ENCODE results near the gene PPP2R3B.
A peak's percentile ranks its signal among the peaks of the same experiment; 100 is the strongest.

The PPP2R3B gene

DNA sequence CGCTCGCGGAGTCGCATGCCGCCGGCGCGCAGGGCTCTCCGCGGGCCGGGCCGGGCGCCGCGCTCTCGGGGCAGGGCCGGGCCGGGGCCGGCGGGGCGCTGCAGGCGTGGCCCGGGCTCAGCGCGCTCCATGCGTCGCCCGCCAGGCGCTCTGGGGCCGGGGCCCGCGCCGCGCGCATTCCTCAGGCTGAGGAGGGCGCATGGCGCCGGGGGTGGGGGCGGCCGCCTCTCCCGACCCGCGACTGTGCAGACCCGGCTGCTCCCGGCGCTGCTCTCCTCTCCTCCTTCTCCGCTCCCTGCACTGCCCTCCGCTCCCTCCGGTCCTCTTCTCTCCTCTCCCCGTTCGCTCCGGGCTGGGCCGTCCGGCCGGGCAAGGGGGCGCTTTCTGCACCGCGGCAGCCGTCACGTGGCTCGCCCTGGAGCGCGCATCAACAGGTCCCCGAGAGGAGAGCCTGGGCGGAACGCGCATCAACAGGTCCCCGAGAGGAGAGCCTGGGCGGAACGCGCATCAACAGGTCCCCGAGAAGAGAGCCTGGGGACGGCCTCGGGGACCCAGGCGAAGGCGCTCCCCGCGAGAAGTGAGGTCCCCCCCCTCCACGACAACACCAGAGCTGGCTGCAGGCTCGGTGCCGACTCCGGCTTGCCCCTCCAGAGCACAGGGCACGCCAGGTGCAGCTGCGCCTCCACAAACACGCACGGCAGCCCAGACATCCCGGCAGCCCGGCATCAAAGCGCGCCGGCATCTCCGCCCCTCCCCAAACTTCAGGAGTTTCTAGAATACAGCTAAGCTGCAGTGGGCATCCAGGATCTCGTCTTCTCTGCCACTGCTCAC lies 12.9 kb downstream of the PPP2R3B start:
- peak overlapping the region; percentile 57 for H3K4me3 ChIP-seq (ENCODE audit: low read length)
- TF ChIP-seq, protein P1, sequence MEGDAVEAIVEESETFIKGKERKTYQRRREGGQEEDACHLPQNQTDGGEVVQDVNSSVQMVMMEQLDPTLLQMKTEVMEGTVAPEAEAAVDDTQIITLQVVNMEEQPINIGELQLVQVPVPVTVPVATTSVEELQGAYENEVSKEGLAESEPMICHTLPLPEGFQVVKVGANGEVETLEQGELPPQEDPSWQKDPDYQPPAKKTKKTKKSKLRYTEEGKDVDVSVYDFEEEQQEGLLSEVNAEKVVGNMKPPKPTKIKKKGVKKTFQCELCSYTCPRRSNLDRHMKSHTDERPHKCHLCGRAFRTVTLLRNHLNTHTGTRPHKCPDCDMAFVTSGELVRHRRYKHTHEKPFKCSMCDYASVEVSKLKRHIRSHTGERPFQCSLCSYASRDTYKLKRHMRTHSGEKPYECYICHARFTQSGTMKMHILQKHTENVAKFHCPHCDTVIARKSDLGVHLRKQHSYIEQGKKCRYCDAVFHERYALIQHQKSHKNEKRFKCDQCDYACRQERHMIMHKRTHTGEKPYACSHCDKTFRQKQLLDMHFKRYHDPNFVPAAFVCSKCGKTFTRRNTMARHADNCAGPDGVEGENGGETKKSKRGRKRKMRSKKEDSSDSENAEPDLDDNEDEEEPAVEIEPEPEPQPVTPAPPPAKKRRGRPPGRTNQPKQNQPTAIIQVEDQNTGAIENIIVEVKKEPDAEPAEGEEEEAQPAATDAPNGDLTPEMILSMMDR (conservative IDR thresholded peaks at IDR 0.05; ENCODE audit: low read length) = no peak
- DNase-seq (ENCODE audit: low read depth) = peak; percentile 30

DNA sequence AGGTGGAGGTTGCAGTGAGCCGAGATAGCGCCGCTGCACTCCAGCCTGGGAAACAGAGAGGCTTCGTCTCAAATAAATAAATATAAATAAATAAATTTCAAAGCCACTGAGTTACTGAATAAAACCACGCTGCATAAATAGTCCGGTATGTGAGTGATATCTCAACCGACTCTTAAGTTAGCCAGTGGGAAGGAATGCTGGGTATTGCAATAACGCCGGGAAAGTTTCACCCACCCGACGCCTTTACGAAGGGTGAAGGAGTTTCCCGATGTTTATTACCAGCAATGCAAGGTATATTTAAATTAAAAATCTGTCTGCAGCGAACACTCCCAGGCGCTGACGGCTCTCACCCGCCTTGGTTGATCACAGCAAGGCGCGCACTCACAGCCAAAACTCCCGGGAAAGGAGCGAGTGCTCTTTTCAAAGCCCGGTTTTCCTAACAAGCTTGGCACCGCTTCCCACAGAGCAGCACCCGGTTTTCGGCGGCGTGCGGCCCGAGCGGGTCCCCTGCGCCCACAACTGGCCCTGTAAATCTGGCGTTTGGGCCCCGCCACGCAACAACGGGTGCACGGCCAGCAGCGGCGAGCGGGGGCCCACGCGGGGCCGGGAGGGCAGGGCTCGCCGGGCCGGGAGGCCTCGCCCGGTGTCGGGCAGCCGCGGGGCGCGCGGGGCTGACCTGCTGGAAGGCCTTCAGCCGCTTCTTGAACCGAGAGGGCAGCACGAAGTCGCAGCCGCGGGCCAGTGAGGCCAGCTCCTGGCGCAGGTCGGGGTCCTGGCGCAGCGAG lies 13.7 kb downstream of the PPP2R3B start:
- peak overlapping the region; percentile 54 for H3K4me3 ChIP-seq (ENCODE audit: low read length)
- DNase-seq (ENCODE audit: low read depth) = peak; percentile 52
- TF ChIP-seq, protein P1 (conservative IDR thresholded peaks at IDR 0.05; ENCODE audit: low read length) = no peak

DNA sequence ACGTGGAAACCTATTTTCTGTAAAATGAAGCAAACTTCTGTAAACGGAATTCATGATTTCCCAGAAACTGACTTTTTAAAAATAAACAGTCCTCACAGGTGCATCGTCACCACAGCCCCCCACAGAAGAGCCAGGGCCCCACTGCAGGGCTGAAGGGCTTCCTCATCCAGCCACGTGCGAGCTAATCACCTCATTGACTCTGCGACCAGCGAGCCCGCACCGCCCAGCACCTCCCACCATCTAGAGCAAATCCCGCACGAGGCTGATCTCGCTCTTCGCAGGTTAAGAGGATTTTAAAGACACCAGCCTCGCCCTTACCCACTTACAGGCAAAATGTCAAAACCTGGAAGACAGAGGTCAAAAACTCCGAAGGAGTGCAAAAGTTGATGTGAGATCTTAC lies 14.8 kb downstream of the PPP2R3B start:
- no peak overlapping the region for H3K4me3 ChIP-seq (ENCODE audit: low read length)
- no peak for DNase-seq (ENCODE audit: low read depth)
- TF ChIP-seq, protein P1 (conservative IDR thresholded peaks at IDR 0.05; ENCODE audit: low read length) = no peak

DNA sequence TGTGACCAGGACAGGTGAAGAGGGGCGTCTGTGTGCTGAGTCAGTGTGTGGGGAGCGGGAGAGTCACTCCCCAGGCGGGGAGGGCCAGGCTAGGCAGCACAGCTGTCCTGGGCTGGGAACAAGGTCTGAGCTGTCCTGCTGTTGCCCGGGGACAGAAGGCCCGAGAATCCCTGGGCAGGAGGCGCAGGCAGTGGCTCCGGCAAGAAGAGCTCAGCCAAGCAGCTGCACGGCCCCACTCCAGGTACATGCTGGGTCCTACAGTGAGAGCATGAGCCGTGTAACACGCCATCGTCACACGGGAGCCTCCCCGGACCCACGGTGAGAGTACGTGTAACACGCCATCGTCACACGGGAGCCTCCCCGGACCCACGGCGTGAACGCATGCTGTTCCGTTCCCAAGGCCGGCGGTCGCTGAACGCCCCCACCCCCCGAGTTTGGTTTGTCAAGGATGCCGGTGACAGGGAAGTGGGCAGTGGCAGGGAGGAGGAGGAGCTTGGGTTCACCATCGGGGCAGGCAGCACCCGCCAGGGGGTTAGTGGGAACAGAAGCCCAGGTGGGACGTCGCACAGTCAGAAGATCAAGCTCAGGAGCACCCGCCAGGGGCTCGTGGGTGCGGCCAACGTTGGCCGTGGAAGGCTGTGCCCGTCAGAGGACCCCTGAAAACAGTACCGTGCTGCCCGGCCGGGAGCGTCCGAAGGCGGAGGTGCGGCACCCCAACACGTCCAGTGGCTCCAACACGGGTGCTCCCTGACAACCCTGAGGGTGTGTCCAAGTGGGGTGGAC lies 15.6 kb downstream of the PPP2R3B start:
- H3K4me3 ChIP-seq (ENCODE audit: low read length) = no peak overlapping the region
- TF ChIP-seq, protein P1 (conservative IDR thresholded peaks at IDR 0.05; ENCODE audit: low read length) = no peak
- no peak for DNase-seq (ENCODE audit: low read depth)

DNA sequence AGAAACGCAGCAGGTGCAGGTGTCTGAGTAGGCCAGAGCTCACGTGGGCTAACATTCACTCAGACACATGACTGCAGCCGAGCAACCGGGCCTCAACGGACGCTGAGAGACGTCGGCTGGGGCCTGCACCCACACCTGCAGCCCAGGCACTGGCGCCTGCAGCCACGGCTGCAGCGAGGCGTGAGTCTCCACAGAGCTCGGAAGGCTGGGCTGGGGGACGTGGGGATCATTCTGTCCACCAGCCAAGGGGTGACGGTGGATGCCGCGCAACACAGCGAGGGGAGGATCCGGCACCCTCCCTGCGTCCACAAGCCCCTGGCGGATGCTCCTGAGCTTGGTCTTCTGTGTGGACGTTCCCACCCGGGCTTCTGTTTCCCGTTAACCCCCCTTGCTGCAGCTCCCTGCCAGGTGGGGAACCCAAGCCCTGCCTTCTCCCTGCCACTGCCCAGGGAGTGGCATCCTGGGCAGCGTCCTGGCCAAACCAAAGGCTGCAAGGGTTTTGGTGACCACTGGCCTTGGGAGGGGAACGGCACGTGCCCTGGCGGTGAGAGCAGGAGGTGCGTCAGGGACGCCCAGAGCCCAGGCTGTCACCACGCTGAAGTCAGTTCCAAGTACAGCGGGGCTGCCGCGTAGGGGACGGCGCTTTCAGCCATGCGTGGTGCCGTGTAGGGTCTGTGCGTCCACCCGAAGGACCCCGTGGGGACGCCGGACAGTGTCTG lies 16.3 kb downstream of the PPP2R3B start:
- H3K4me3 ChIP-seq (ENCODE audit: low read length) = no peak overlapping the region
- no peak for DNase-seq (ENCODE audit: low read depth)
- TF ChIP-seq, protein P1 (conservative IDR thresholded peaks at IDR 0.05; ENCODE audit: low read length) = no peak

DNA sequence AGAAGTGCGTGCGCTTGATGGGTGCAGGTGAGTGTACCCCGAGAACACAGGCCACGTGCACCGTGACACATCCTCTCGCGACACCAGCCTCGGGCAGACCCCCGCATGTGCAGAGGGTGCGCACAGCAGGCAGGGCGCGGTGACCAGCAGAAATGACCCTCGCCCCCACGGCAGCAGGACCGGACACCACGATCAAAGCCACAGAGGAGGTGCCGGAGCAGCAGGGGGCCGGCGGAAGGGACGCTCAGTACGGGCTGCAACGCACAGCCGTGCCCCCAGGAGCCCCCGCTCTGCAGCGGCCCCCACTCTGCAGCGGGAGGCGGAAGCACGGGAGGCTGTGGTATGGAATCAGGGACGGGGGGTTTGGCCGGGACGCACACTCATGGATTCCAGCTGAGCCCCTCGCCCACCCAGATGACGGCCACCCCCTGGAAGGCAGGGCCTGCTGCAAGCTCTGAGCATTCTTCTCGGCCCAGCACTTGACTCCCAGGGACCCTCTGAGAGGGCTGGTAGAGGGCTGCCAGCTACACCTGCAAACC lies 17.1 kb downstream of the PPP2R3B start:
- TF ChIP-seq, protein P1 (conservative IDR thresholded peaks at IDR 0.05; ENCODE audit: low read length) = no peak
- DNase-seq (ENCODE audit: low read depth) = no peak

More for the DNA sequence above, 17.1 kb downstream of the PPP2R3B start:
- no peak overlapping the region for H3K4me3 ChIP-seq (ENCODE audit: low read length)
